GM21717 (cell line): ENCODE data around the gene GPR176.
A peak's percentile ranks its signal among the peaks of the same experiment; 100 is the strongest.

Experiments used
- ATAC-seq: cut with Tn5 transposase; IDR thresholded peaks from one replicate; pipeline ENCODE4 v1.9.1; 2021; ENCODE audit warnings: mild to moderate bottlenecking, moderate library complexity; ENCODE audit not compliant: unreplicated experiment

GPR176 gene

DNA sequence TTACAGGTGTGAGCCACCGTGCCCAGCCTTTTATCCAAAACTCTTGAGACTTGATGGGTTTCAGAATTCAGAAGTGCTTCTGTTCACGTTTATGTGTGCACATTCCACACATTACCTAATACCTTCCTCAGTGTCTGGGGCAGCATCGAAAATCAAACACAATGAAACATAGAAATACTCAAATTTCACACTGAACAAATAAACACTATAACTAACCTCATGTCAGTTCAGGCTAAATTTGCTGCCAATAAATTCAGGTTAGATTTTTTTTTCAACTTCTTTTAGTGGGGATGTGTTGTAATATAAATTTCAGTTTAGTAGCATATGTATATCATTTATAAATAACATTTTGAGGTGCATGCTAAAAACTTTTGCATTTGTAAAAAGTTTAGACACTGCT lies 16.6 kb upstream of the GPR176 start:
- no peak for ATAC-seq

DNA sequence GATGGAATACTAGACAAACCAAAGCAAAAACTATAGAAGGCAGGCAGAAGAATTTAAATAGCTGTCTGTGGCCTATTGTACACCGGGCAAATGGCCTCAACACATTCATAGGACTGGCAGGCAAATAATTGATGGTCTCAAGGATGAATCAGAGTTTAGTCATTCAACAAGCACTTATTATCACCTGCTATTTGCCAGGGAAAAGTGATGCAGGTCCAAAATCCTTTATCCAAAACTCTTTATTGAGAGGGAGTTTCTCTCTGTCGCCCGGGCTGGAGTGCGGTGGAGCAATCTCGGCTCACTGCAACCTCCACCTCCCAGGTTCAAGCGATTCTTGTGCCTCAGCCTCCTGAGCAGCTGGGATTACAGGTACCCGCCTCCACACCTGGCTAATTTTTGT lies 16.1 kb upstream of the GPR176 start:
- ATAC-seq, result no peak

DNA sequence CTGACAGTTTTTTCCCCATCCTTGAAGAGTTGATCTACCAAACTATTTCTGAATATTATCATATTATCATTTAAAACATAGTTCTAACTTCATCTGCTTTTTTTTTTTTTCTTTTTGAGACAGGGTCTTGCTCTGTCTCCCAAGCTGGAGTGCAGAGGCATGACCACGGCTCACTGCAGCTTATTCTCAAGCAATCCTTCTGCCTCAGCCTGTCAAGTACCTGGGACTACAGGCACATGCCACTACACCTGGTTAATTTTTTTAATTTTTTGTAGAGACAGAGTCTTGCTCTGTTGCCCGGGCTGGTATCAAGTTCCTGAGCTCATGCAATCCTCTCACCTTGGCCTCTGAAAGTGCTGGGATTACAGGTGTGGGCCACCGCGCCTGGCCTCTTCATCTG lies 15.2 kb upstream of the GPR176 start:
- no peak for ATAC-seq

- ATAC-seq, result peak; percentile 9
Observed at GRCh38 chr15:39934397-39935071, 14.5 kb upstream of the GPR176 start.

- no peak for ATAC-seq
Observed at GRCh38 chr15:39931615-39932014, 11.5 kb upstream of the GPR176 start.

DNA sequence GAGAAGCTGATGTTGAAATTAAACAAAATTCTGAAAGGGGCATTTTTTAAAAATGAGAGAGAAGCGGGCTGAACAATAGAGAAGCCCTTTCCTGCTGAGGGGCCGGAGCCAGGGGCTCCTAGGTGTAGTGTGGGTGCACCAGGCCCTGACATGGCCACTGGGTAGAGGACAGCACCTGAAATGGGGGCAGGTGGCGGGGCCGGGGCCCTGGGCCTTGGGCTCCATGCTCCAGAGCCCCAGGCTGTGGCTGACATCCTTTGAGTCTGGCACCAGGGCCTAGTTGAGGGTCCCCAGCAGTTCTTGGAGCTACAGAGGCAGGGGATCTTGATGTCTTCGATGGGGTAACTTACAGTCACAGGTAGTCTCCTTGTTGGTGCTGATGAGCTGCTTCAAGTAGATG lies 6.5 kb upstream of the GPR176 start:
- ATAC-seq, result no peak

DNA sequence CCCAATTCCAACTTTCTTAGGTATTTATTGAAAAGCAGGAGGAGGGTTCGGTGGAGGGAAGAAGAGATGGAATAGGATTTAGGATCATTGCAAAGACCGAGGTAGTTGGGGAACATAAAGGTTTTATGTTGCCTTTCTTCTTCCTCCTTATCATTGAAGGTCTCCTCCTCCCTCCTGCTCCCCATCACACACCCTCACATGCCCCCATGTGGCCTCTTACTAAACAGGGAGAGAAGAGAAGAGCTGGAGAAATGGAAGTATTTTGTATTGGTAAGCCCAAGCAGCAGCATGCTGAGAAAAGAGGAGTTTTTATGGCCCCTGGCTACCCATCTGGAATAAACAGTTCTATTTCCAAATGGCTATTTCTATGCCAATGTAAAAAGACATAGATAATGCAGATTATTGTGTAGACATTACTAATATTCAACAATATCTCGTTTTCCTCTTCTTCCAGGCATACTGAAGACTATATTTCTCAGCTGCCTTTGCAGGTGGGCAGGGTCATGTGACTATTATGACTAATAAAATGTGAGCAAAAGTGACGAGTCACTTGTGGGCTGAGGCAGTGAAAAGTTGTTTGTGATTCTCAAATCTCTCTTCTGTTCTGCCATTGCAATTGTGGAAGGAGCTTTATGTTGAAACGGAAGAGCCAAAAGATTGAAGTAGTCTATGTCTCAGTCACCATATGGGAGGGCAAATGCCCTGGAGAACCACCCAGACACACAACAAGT lies 5.2 kb upstream of the GPR176 start:
- ATAC-seq, result no peak

- ATAC-seq, result no peak
Observed at GRCh38 chr15:39924437-39924836, 4.4 kb upstream of the GPR176 start.

DNA sequence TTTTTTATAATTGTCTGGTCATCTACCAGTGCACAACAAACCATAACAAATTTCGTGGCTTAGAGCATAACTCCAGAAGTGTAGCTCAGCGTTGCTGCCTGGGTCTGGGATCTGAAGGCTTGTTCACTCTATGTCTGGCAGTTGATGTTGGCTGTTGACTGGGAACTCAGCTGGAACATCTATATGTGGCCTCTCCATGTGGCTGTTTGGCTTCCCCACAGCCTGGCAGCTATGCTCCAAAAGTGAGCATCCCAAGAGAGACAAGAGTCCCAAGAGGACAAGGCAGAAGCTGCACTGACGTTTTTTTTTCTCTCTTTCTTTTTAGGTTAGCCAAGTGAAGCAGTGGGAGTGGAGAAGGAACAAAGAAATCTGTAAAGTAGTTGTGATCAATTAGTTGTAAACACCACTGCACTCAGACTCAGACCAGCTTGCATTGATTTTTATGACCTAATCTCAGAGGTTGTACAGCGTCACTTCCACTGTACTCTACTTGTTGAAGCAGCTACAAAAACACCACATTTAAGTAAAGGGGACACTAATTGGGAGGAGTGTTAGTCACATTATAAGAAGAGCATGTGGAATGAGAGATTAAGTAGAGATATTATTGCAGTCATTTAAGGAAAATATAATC lies 2.5 kb upstream of the GPR176 start:
- ATAC-seq, result no peak

GRCh38 chr15:39921274-39921638 lies 1.2 kb upstream of the GPR176 start:
- no peak for ATAC-seq

DNA sequence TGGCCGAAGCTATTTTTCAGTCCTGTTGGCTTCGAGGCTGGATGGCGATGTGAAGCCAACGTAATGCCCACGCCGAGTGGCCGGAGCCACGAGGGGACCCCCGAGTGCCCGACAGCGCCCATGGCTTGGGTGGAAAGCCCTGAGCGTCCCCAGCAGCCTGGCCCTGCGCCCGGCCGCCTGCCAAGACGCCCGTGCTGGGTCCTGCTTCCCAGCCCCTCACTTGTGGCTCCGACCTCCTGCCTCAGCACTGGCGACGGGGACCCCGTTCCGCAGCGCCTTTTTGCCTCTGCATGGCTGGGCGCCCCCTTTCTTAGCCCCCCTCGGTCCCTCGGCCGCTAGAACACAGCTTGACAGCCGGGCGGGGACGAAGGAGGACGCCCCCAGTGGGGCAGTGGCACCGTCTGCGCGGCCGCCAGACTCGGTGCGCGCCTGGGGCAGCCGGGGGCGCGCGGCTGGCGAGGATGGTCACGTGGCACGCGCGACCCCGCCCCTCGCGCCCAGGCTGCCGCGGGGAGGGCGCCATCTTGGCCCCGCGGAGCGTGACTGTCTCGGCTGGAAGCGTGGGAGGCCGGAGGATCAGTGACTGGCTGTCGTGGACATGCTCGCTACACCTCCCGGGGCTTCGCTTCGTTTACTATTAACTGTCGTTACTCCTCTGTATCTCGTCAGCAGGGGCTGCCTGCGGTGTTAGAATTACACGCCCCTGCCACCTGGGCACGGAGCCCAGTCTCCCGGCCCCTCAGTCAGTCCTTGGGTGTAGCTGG lies 626 bp upstream of the GPR176 start:
- peak; percentile 85 for ATAC-seq

GRCh38 chr15:39919411-39919747 lies 687 bp downstream of the GPR176 start:
- no peak for ATAC-seq

GRCh38 chr15:39918688-39919385 lies 1.2 kb downstream of the GPR176 start:
- ATAC-seq, result no peak

DNA sequence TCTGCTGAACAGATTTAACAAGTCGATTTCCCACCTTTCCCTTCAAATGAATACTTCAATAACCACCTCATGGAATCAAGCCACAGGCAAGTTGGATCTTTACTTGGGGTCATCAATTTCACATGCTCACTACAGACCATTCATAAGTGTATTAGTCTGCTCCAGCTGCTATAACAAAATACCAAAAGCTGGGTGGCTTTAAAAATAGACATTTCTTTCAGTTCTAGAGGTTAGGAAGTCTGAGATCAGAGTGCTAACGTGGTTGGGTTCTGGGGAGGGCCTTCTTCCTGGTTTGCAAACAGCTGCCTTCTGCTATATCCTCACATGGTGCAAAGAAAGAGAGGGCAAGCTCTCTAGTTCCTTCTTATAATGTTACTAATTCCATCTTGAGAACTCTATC lies 5.1 kb downstream of the GPR176 start:
- ATAC-seq, result no peak

- no peak for ATAC-seq
Observed at GRCh38 chr15:39909007-39909406, 11.1 kb downstream of the GPR176 start.

- ATAC-seq, result no peak
Observed at GRCh38 chr15:39908186-39908585, 11.9 kb downstream of the GPR176 start.

- no peak for ATAC-seq
Observed at GRCh38 chr15:39907216-39907615, 12.8 kb downstream of the GPR176 start.

DNA sequence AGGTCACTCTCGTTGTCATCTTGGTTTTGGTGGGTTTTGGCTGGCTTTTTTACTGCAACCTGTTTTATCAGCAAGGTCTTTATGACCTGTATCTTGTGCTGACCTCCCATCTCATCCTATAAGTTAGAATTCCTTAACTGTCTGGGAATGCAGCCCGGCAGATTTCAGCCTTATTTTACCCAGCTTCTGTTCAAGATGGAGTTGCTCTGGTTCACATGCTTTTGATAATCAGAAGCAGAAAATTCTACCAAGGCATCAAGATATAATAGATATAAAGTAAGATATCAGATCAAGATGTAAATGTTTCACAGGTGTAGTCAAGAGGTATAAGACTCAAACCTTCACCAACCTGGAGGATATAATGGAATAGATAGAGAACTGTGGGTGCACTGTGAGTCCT lies 16.0 kb downstream of the GPR176 start:
- ATAC-seq, result no peak

DNA sequence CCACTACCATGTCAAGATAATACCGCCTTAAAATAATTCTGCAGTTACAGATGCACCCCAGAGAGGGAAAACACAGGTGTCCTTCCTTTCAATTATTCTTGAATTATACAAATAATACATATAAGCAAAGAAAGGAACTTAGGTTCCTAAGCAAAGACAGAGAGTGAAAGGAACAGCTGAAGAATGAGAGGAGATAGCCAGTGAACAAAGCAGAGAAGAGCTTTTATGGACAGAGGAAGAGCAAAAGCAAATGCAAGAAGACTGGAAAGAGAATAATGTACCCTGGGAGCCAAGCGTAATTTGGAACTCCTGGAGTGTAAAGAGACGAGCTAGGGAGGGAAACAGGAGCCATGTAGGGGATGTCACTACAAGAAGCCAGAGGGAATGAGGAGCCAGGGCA lies 21.7 kb downstream of the GPR176 start:
- ATAC-seq, result no peak

DNA sequence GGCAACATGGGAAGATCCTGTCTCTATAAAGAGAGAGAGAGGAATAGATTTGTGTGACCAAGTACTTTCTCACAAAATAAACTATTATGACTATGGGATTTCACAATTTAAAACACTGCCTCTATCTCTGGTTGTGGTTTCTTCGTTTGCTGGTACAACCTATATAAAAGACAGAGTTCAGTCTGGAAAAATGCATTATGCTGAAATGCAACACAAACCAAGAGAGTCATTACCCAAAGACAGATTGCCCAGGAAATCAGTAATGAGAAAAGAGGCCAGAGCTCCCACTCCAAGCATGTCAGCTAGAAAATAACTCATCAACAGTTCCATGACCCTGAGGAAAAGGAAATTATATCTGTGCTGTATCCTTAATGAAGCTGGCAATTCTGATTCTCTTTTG lies 23.2 kb downstream of the GPR176 start:
- ATAC-seq, result no peak

GRCh38 chr15:39896101-39896500 lies 24.0 kb downstream of the GPR176 start:
- no peak for ATAC-seq
